NCI-H69 (cell line): ENCODE data around the gene B3GNT9.
"Not testable (repeated sequence)": the region's sequence is repeated elsewhere in the genome, so short reads cannot be mapped to it uniquely, and the experiment has no call there.

Experiments used
- DNase-seq: peaks from one replicate; lab custom pipeline; 2025; lab: John Stamatoyannopoulos, UW

The B3GNT9 gene

GRCh38 chr16:67150047-67150832 lies 558 bp downstream of the B3GNT9 start:
- DNase-seq = peak; percentile 66

- no peak for DNase-seq
Measured at GRCh38 chr16:67149276-67150046, 1.3 kb downstream of the B3GNT9 start.

GRCh38 chr16:67148656-67149275 lies 2.0 kb downstream of the B3GNT9 start:
- no peak for DNase-seq

GRCh38 chr16:67148221-67148620 lies 2.6 kb downstream of the B3GNT9 start:
- DNase-seq = no peak

- no peak for DNase-seq
Measured at GRCh38 chr16:67147437-67148140, 3.2 kb downstream of the B3GNT9 start.

- DNase-seq = no peak
Measured at GRCh38 chr16:67146523-67147357, 4.1 kb downstream of the B3GNT9 start.

GRCh38 chr16:67145746-67146145 lies 5.1 kb downstream of the B3GNT9 start:
- DNase-seq = no peak

- no peak for DNase-seq
Measured at GRCh38 chr16:67144943-67145342, 5.9 kb downstream of the B3GNT9 start.

- no peak for DNase-seq
Measured at GRCh38 chr16:67142342-67142741, 8.5 kb downstream of the B3GNT9 start.

- DNase-seq = no peak
Measured at GRCh38 chr16:67141391-67141790, 9.4 kb downstream of the B3GNT9 start.

GRCh38 chr16:67137605-67138004 lies 13.2 kb downstream of the B3GNT9 start:
- peak; percentile 11 for DNase-seq

- DNase-seq = no peak
Measured at GRCh38 chr16:67129422-67129821, 21.4 kb downstream of the B3GNT9 start.

- no peak for DNase-seq
Measured at GRCh38 chr16:67128887-67129286, 21.9 kb downstream of the B3GNT9 start.

- no peak for DNase-seq
Measured at GRCh38 chr16:67128417-67128816, 22.4 kb downstream of the B3GNT9 start.

- DNase-seq = not testable (repeated sequence)
Measured at GRCh38 chr16:67122799-67123198, 28.0 kb downstream of the B3GNT9 start.

- no peak for DNase-seq
Measured at GRCh38 chr16:67120025-67120424, 30.8 kb downstream of the B3GNT9 start.

- DNase-seq = no peak
Measured at GRCh38 chr16:67117716-67118115, 33.1 kb downstream of the B3GNT9 start.

- no peak for DNase-seq
Measured at GRCh38 chr16:67116388-67117311, 34.1 kb downstream of the B3GNT9 start.

- DNase-seq = no peak
Measured at GRCh38 chr16:67115639-67116038, 35.2 kb downstream of the B3GNT9 start.

GRCh38 chr16:67114793-67115192 lies 36.0 kb downstream of the B3GNT9 start:
- DNase-seq = no peak
